Liver (tissue), 9 donors: ENCODE data around the gene DDX17. TPM values are rescaled to one million over a fixed set of nuclear protein-coding genes. Genes with fewer than 3 reads are reported as not detected.
A peak's percentile ranks its signal among the peaks of the same experiment; 100 is the strongest.

ENCODE experiments used
- DNase-seq: peaks from one replicate; pipeline ENCODE4 v3.0.0-alpha.2; 2017; ENCODE audit warnings: low spot score
- H3K27ac ChIP-seq, 2 donors: one replicate each; pipeline ENCODE4 v1.7.0; 2013; ENCODE audit warnings: inconsistent platforms in 2 of 2, low read length in 2 of 2, control low read depth in 1 of 2, low read depth in 1 of 2, mild to moderate bottlenecking in 1 of 2
- H3K27me3 ChIP-seq, 4 donors: one replicate each; pipeline versions ENCODE4 v1.6.1 to v1.7.0; 2013; ENCODE audit warnings: low read length in 3 of 4, inconsistent platforms in 1 of 4, mild to moderate bottlenecking in 1 of 4, moderate library complexity in 1 of 4; ENCODE audit not compliant: control insufficient read depth in 4 of 4, insufficient read depth in 4 of 4
- H3K36me3 ChIP-seq, 4 donors: one replicate each; pipeline versions ENCODE4 v1.6.1 to v1.7.0; 2013; ENCODE audit warnings: low read length in 3 of 4, mild to moderate bottlenecking in 3 of 4, low read depth in 1 of 4, moderate library complexity in 1 of 4; ENCODE audit not compliant: control insufficient read depth in 4 of 4, insufficient read depth in 3 of 4
- H3K4me1 ChIP-seq, 4 donors: one replicate each; pipeline versions ENCODE4 v1.6.1 to v1.7.0; 2013; ENCODE audit warnings: low read length in 3 of 4, mild to moderate bottlenecking in 3 of 4, moderate library complexity in 1 of 4; ENCODE audit not compliant: control insufficient read depth in 4 of 4, insufficient read depth in 4 of 4
- H3K4me3 ChIP-seq, 3 donors: one replicate each; pipeline versions ENCODE4 v1.6.1 to v1.7.0; 2013; ENCODE audit warnings: low read length in 3 of 3, control low read depth in 1 of 3, low read depth in 1 of 3, mild to moderate bottlenecking in 1 of 3
- H3K9ac ChIP-seq, 2 donors: one replicate each; pipeline ENCODE4 v1.7.0; 2013; ENCODE audit warnings: low read length in 2 of 2, mild to moderate bottlenecking in 2 of 2, moderate library complexity in 2 of 2, control low read depth in 1 of 2, low read depth in 1 of 2
- H3K9me3 ChIP-seq, 4 donors: one replicate each; pipeline versions ENCODE4 v1.6.1 to v1.7.0; 2013; ENCODE audit warnings: low read length in 3 of 4; ENCODE audit not compliant: control insufficient read depth in 4 of 4
- ATF3 ChIP-seq: IDR thresholded peaks from 2 replicates; pipeline ENCODE4 v1.6.1; 2016; ENCODE audit warnings: antibody characterized with exemption
- EGR1 ChIP-seq, 2 donors: IDR thresholded peaks; 2 replicates each; pipeline ENCODE4 v1.6.1; 2016 to 2018; ENCODE audit warnings: antibody characterized with exemption in 2 of 2, low read depth in 2 of 2
- FOXA1 ChIP-seq: IDR thresholded peaks from 2 replicates; pipeline ENCODE4 v1.6.1; 2016; ENCODE audit warnings: antibody characterized with exemption
- FOXA2 ChIP-seq: IDR thresholded peaks from 2 replicates; pipeline ENCODE4 v1.6.1; 2016; ENCODE audit warnings: antibody characterized with exemption
- GABPA ChIP-seq, 2 donors: IDR thresholded peaks in 1 of 2; conservative IDR thresholded peaks in 1 of 2; 2 replicates each; pipeline ENCODE4 v1.6.1; 2016; ENCODE audit warnings: antibody characterized with exemption in 2 of 2, mild to moderate bottlenecking in 1 of 2, moderate library complexity in 1 of 2
- HNF4A ChIP-seq, 2 donors: conservative IDR thresholded peaks; 2 replicates each; pipeline ENCODE4 v1.6.1; 2016; ENCODE audit warnings: antibody characterized with exemption in 2 of 2, mild to moderate bottlenecking in 2 of 2
- HNF4G ChIP-seq: IDR thresholded peaks from 2 replicates; pipeline ENCODE4 v1.6.1; 2016; ENCODE audit warnings: antibody characterized with exemption
- JUND ChIP-seq, 2 donors: IDR thresholded peaks; 2 replicates each; pipeline ENCODE4 v1.6.1; 2016; ENCODE audit warnings: antibody characterized with exemption in 2 of 2
- MAX ChIP-seq: IDR thresholded peaks from 2 replicates; pipeline ENCODE4 v1.6.1; 2016; ENCODE audit warnings: antibody characterized with exemption
- NR2F2 ChIP-seq: IDR thresholded peaks from 2 replicates; pipeline ENCODE4 v1.6.1; 2016; ENCODE audit warnings: antibody characterized with exemption
- RAD21 ChIP-seq, 2 donors: IDR thresholded peaks; 2 replicates each; pipeline ENCODE4 v1.6.1; 2016; ENCODE audit warnings: antibody characterized with exemption in 2 of 2, mild to moderate bottlenecking in 2 of 2
- REST ChIP-seq: IDR thresholded peaks from 2 replicates; pipeline ENCODE4 v1.6.1; 2016; ENCODE audit warnings: antibody characterized with exemption, mild to moderate bottlenecking
- RXRA ChIP-seq, 2 donors: IDR thresholded peaks; 2 replicates each; pipeline ENCODE4 v1.6.1; 2017 to 2018; ENCODE audit warnings: antibody characterized with exemption in 2 of 2, mild to moderate bottlenecking in 1 of 2
- SP1 ChIP-seq: IDR thresholded peaks from 2 replicates; pipeline ENCODE4 v1.6.1; 2018; ENCODE audit warnings: antibody characterized with exemption, mild to moderate bottlenecking
- TAF1 ChIP-seq: conservative IDR thresholded peaks from 2 replicates; pipeline ENCODE4 v1.6.1; 2016; ENCODE audit warnings: antibody characterized with exemption, mild to moderate bottlenecking
- YY1 ChIP-seq: IDR thresholded peaks from 2 replicates; pipeline ENCODE4 v1.6.1; 2016; ENCODE audit warnings: antibody characterized with exemption, mild to moderate bottlenecking
- ZBTB33 ChIP-seq: IDR thresholded peaks from 2 replicates; pipeline ENCODE4 v1.6.1; 2016; ENCODE audit warnings: antibody characterized with exemption
- WGBS: extraction: QIAGEN DNeasy Blood & Tissue Kit; methylation state at CpG from one replicate; pipeline ENCODE4 v1.1.7; 2013; 5-methylcytosine and 5-hydroxymethylcytosine counted together
- polyA plus RNA-seq, 2 donors: library from polyadenylated mRNA; stranded (reverse) in 1 of 2; unstranded in 1 of 2; fragments of 200-250 nt in 1 of 2; fragments of >200 nt in 1 of 2; fragmentation: Nextera tagmentation in 1 of 2; extraction: Ambion mirVana in 1 of 2; gene quantifications; one replicate each; pipeline versions ENCODE4 v1.2.1 to v1.2.3, GENCODE V29; 2013 to 2015
- total RNA-seq, 2 donors: library from RNA; depleted of rRNA; stranded (reverse); fragments of >200 nt; gene quantifications; one replicate each; pipeline ENCODE4 v1.2.3, GENCODE V29; 2014
- TF ChIP-seq, protein P1 (sequence below): fragments of 150-350 bp; IDR thresholded peaks from 2 replicates; pipeline ENCODE4 v1.5.1; 2017; ENCODE audit warnings: improper control_type of control experiment, low read depth, low read length; ENCODE audit not compliant: missing input control
- donor health status: healthy.
- donor health status: healthy.
- donor health status: healthy.
- donor health status: healthy.
- donor health status: healthy.

The DDX17 gene
- total and polyA plus RNA-seq, 4 donors = 46.3 to 451 (median 173) TPM

DNA sequence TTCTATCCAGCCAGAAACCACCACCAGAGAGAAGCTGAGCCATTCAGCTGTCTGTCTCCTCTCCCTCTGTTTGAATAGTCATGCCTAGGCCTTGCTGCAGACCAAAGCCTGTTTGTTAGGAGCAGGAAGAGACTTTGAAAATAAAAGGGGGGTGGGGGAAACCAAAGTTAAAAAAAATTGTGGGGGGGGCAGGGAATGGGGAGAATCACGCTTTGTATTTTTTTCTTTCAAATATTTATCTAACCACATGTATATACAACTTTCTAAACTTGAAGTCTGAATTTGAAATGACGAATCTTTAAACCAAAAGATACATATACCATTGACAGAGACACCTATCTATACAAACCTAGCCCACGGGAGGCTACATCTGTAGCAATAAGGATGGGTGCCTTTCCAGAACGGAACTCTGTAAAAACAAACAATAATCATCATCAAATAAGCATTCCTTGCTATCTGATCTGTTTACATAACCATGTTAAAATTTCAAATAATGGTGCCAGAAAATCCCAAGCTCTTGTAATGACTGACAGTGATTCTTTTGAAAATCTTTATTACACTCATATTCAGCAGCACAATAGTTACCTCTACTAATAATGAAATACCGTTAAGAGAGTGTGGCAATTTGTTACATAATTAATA, 14.3 kb downstream of the DDX17 start:
- Histone ChIP-seq H3K9me3 (no peaks in the 10 kb centered on the region), H3K27ac (peak overlapping the region; percentile 59 to 92), H3K36me3 (peaks cover 22 to 80% (median 76%) of the 10 kb centered on the region in 4 donors), H3K4me1 (peaks cover 2 to 5% (median 2%) of the 10 kb centered on the region in 4 donors), H3K27me3 (no peaks in the 10 kb centered on the region), H3K4me3 (no peak overlapping the region), H3K9ac (no peak overlapping the region)
- 58% methylated on average over 5 of the region's 5 CpGs for WGBS
- no peak for DNase-seq
- no peak for TF ChIP-seq FOXA1
- TF ChIP-seq, protein P1, sequence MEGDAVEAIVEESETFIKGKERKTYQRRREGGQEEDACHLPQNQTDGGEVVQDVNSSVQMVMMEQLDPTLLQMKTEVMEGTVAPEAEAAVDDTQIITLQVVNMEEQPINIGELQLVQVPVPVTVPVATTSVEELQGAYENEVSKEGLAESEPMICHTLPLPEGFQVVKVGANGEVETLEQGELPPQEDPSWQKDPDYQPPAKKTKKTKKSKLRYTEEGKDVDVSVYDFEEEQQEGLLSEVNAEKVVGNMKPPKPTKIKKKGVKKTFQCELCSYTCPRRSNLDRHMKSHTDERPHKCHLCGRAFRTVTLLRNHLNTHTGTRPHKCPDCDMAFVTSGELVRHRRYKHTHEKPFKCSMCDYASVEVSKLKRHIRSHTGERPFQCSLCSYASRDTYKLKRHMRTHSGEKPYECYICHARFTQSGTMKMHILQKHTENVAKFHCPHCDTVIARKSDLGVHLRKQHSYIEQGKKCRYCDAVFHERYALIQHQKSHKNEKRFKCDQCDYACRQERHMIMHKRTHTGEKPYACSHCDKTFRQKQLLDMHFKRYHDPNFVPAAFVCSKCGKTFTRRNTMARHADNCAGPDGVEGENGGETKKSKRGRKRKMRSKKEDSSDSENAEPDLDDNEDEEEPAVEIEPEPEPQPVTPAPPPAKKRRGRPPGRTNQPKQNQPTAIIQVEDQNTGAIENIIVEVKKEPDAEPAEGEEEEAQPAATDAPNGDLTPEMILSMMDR = no peak

GRCh38 chr22:38490915-38491314, 15.2 kb downstream of the DDX17 start:
- Histone ChIP-seq H3K4me1 (peaks cover 2 to 5% (median 2%) of the 10 kb centered on the region in 4 donors), H3K27ac (peak overlapping the region; percentile 81 to 92), H3K9ac (peak overlapping the region in 1 of 2 donors; percentile 41), H3K4me3 (no peak overlapping the region), H3K36me3 (peaks cover 27 to 79% (median 75%) of the 10 kb centered on the region in 4 donors), H3K9me3 (no peaks in the 10 kb centered on the region), H3K27me3 (no peaks in the 10 kb centered on the region)
- 23% methylated on average over 1 of the region's 1 CpG for WGBS
- peak; percentile 65 for DNase-seq
- TF ChIP-seq YY1 = peak; percentile 97
- no peak for TF ChIP-seq TAF1
- TF ChIP-seq, protein P1 = no peak
- peak; percentile 99 for TF ChIP-seq JUND (IDR thresholded peaks at IDR 0.05)
- TF ChIP-seq RAD21 (IDR thresholded peaks at IDR 0.05) = peak; percentile 32 to 50
- no peak for TF ChIP-seq ZBTB33
- no peak for TF ChIP-seq MAX
- peak; percentile 97 for TF ChIP-seq NR2F2
- TF ChIP-seq ATF3 = peak; percentile 57
- peak; percentile 73 to 79 for TF ChIP-seq RXRA (IDR thresholded peaks at IDR 0.05)
- peak in 1 of 2 donors; percentile 36 for TF ChIP-seq GABPA (IDR thresholded peaks at IDR 0.05 in 1 of 2, conservative IDR thresholded peaks at IDR 0.05 in 1 of 2)
- TF ChIP-seq FOXA2 = peak; percentile 72
- TF ChIP-seq SP1 = peak; percentile 59
- peak; percentile 39 for TF ChIP-seq REST
- TF ChIP-seq EGR1 (IDR thresholded peaks at IDR 0.05; ENCODE audit: low read depth in 2 of 2) = peak in 1 of 2 donors; percentile 81
- peak; percentile 61 for TF ChIP-seq HNF4G
- peak; percentile 25 for TF ChIP-seq FOXA1
- TF ChIP-seq HNF4A (conservative IDR thresholded peaks at IDR 0.05) = peak; percentile 89 to 95
